HEK293 (cell line): ENCODE measurements around the gene PHF13.
A peak's percentile ranks its signal among the peaks of the same experiment; 100 is the strongest.

Experiments used
- CTCF ChIA-PET: fragments of 350-600 bp; formaldehyde crosslinking; extraction: SDS; loops from one replicate; lab custom pipeline; 2021; ENCODE audit warnings: antibody characterized with exemption; lab: Yijun Ruan, JAX
- POLR2A ChIA-PET: fragments of 300-600 bp; formaldehyde crosslinking; extraction: SDS; loops from one replicate; lab custom pipeline; 2020; ENCODE audit warnings: antibody characterized with exemption, inconsistent platforms; lab: Yijun Ruan, JAX
- H3K27ac ChIP-seq: fragments of 200-500 bp; sonication (Bioruptor generic); 2 replicates; pipeline ENCODE4 v1.5.1; 2014; ENCODE audit warnings: low read depth, low read length, control low read depth, inconsistent platforms; ENCODE audit errors: extremely low read depth
- H3K36me3 ChIP-seq, 2 experiments: fragments of 200-500 bp in 1 of 2; sonication (Bioruptor generic) in 1 of 2; 1 replicate in 1 of 2; 2 replicates in 1 of 2; pipeline ENCODE4 v1.5.1; 2014 to 2017; ENCODE audit warnings: inconsistent platforms in 2 of 2, low read length in 2 of 2; ENCODE audit not compliant: control insufficient read depth in 2 of 2, insufficient read depth in 1 of 2
- H3K4me1 ChIP-seq: fragments of 200-500 bp; sonication (Bioruptor generic); 2 replicates; pipeline ENCODE4 v1.5.1; 2014; ENCODE audit warnings: mild to moderate bottlenecking, low read length, inconsistent platforms; ENCODE audit not compliant: control insufficient read depth, insufficient read depth
- H3K4me3 ChIP-seq: 2 replicates; pipeline ENCODE4 v1.5.1; 2011; ENCODE audit warnings: low read depth, mild to moderate bottlenecking, control low read depth, low read length, moderate library complexity
- H3K9me3 ChIP-seq: fragments of 200-500 bp; sonication (Bioruptor generic); 2 replicates; pipeline ENCODE4 v1.5.1; 2014; ENCODE audit warnings: low read depth, low read length, inconsistent platforms; ENCODE audit not compliant: control insufficient read depth, insufficient read depth
- BCL11A ChIP-seq: fragments of 450-650 bp; formaldehyde crosslinking; IDR thresholded peaks from 2 replicates; pipeline ENCODE4 v1.5.1; 2016; ENCODE audit warnings: low read depth, missing biosample characterization, missing genetic modification characterization
- PATZ1 ChIP-seq: fragments of 450-650 bp; formaldehyde crosslinking; IDR thresholded peaks from 2 replicates; pipeline ENCODE4 v1.5.1; 2016; ENCODE audit warnings: missing biosample characterization, missing genetic modification characterization
- SCRT2 ChIP-seq: fragments of 450-650 bp; formaldehyde crosslinking; IDR thresholded peaks from 2 replicates; pipeline ENCODE4 v1.5.1; 2016; ENCODE audit warnings: missing biosample characterization, missing genetic modification characterization
- SETDB1 ChIP-seq: IDR thresholded peaks from one replicate; pipeline ENCODE4 v1.6.1; 2017; ENCODE audit warnings: mild to moderate bottlenecking, low read length, moderate library complexity, mixed read lengths; ENCODE audit not compliant: insufficient read length
- TCF7L2 ChIP-seq: IDR thresholded peaks from 2 replicates; pipeline ENCODE4 v1.6.1; 2011; ENCODE audit warnings: low read depth, mild to moderate bottlenecking, inconsistent platforms, low read length, moderate library complexity, borderline replicate concordance
- YY2 ChIP-seq: fragments of 450-650 bp; formaldehyde crosslinking; IDR thresholded peaks from 2 replicates; pipeline ENCODE4 v1.5.1; 2016; ENCODE audit warnings: missing biosample characterization, missing genetic modification characterization
- ZBTB20 ChIP-seq: fragments of 450-650 bp; formaldehyde crosslinking; IDR thresholded peaks from 2 replicates; pipeline ENCODE4 v1.5.1; 2016; ENCODE audit warnings: missing biosample characterization, missing genetic modification characterization
- ZFP37 ChIP-seq: fragments of 450-650 bp; formaldehyde crosslinking; IDR thresholded peaks from 2 replicates; pipeline ENCODE4 v1.5.1; 2016; ENCODE audit warnings: missing biosample characterization, missing genetic modification characterization
- ZNF132 ChIP-seq: fragments of 450-650 bp; formaldehyde crosslinking; IDR thresholded peaks from 2 replicates; pipeline ENCODE4 v1.5.1; 2017; ENCODE audit warnings: missing biosample characterization, missing genetic modification characterization, borderline replicate concordance
- ZNF18 ChIP-seq: fragments of 450-650 bp; formaldehyde crosslinking; IDR thresholded peaks from 2 replicates; pipeline ENCODE4 v1.5.1; 2016; ENCODE audit warnings: missing biosample characterization, missing genetic modification characterization
- ZNF184 ChIP-seq: fragments of 450-650 bp; IDR thresholded peaks from 2 replicates; pipeline ENCODE4 v1.5.1; 2018; ENCODE audit warnings: missing biosample characterization, mild to moderate bottlenecking, missing genetic modification characterization
- ZNF274 ChIP-seq, 2 experiments: fragments of 200-500 bp in 1 of 2; fragments of 450-650 bp in 1 of 2; sonication (Bioruptor generic) in 1 of 2; formaldehyde crosslinking in 1 of 2; IDR thresholded peaks; 2 replicates each; pipeline versions ENCODE4 v1.5.1 to v1.6.1; 2014 to 2016; ENCODE audit warnings: borderline replicate concordance in 1 of 2, inconsistent platforms in 1 of 2, low read length in 1 of 2, missing biosample characterization in 1 of 2, missing genetic modification characterization in 1 of 2
- ZNF311 ChIP-seq: fragments of 450-650 bp; formaldehyde crosslinking; IDR thresholded peaks from 2 replicates; pipeline ENCODE4 v1.5.1; 2017; ENCODE audit warnings: missing biosample characterization, missing genetic modification characterization, borderline replicate concordance
- ZNF449 ChIP-seq: fragments of 450-650 bp; formaldehyde crosslinking; IDR thresholded peaks from 2 replicates; pipeline ENCODE4 v1.5.1; 2017; ENCODE audit warnings: missing biosample characterization, mild to moderate bottlenecking, missing genetic modification characterization, moderate library complexity
- ZNF488 ChIP-seq: fragments of 450-650 bp; formaldehyde crosslinking; IDR thresholded peaks from 2 replicates; pipeline ENCODE4 v1.5.1; 2016; ENCODE audit warnings: missing biosample characterization, missing genetic modification characterization
- ZNF580 ChIP-seq: fragments of 450-650 bp; formaldehyde crosslinking; IDR thresholded peaks from 2 replicates; pipeline ENCODE4 v1.5.1; 2016; ENCODE audit warnings: missing biosample characterization, missing genetic modification characterization
- ZNF600 ChIP-seq: fragments of 450-650 bp; formaldehyde crosslinking; IDR thresholded peaks from 2 replicates; pipeline ENCODE4 v1.5.1; 2016; ENCODE audit warnings: missing biosample characterization, missing genetic modification characterization
- ZNF660 ChIP-seq: fragments of 450-650 bp; IDR thresholded peaks from 2 replicates; pipeline ENCODE4 v1.5.1; 2018; ENCODE audit warnings: missing biosample characterization, mild to moderate bottlenecking, missing genetic modification characterization
- ZNF701 ChIP-seq: fragments of 450-650 bp; formaldehyde crosslinking; IDR thresholded peaks from 2 replicates; pipeline ENCODE4 v1.5.1; 2016; ENCODE audit warnings: missing biosample characterization, missing genetic modification characterization
- ZNF791 ChIP-seq: fragments of 450-650 bp; formaldehyde crosslinking; IDR thresholded peaks from 2 replicates; pipeline ENCODE4 v1.5.1; 2016; ENCODE audit warnings: missing biosample characterization, missing genetic modification characterization
- ZNF792 ChIP-seq: fragments of 450-650 bp; formaldehyde crosslinking; IDR thresholded peaks from 2 replicates; pipeline ENCODE4 v1.5.1; 2016; ENCODE audit warnings: missing biosample characterization, missing genetic modification characterization
- ZNF830 ChIP-seq: fragments of 450-650 bp; IDR thresholded peaks from 2 replicates; pipeline ENCODE4 v1.5.0; 2018; ENCODE audit warnings: missing biosample characterization, missing genetic modification characterization, low read depth, mild to moderate bottlenecking, moderate library complexity
- ZNF843 ChIP-seq: fragments of 450-650 bp; formaldehyde crosslinking; IDR thresholded peaks from 2 replicates; pipeline ENCODE4 v1.5.1; 2016; ENCODE audit warnings: missing biosample characterization, missing genetic modification characterization

The PHF13 gene

GRCh38 chr1:6577831-6578525 is 35.6 kb upstream of the PHF13 start (continued):
- TF ChIP-seq PATZ1 (no peak), ZNF18 (no peak), ZNF830 (tag by site-specific recombination) (no peak)

- H3K27ac ChIP-seq: no peak overlapping the region
- TF ChIP-seq SCRT2 (tag by site-specific recombination) (no peak), ZNF792 (tag by site-specific recombination) (no peak), ZNF660 (no peak), BCL11A (no peak), ZFP37 (no peak)
- H3K4me1 ChIP-seq: peaks cover 9% of the 10 kb centered on the region
- H3K9me3 ChIP-seq: no peaks in the 10 kb centered on the region
- H3K4me3 ChIP-seq: no peak overlapping the region; the same call in 1 of the 2 replicates
- CTCF ChIA-PET: interaction anchor here (0.6 to 1.4 kb wide), 3 partner anchors 24 to 390 kb away, joined by 4 to 10 read pairs (median 9); partner anchors contain the start of genes NOL9 and TAS1R1
- POLR2A ChIA-PET: interaction anchor here (1.8 kb wide), 1 partner anchor 12 kb away, joined by 12 read pairs; no protein-coding TSS in a partner anchor
- H3K36me3 ChIP-seq: peaks cover 0 to 20% of the 10 kb centered on the region in 2 experiments; a peak in 1 of 3 replicates
These were observed 34.7 kb upstream of the PHF13 start for GRCh38 chr1:6578624-6579373.

- Histone ChIP-seq H3K27ac (peak within 1 kb of the TSS; percentile 38; the same call in 1 of the 2 replicates), H3K4me3 (peak within 1 kb of the TSS; percentile 96), H3K36me3 (peaks cover 0 to 25% of the 10 kb centered on the region in 2 experiments; a peak in 1 of 3 replicates), H3K4me1 (peaks cover 9% of the 10 kb centered on the region), H3K9me3 (no peaks in the 10 kb centered on the region)
- ChIA-PET CTCF (interaction anchor here (0.6 to 1.7 kb wide), 7 partner anchors 8 to 263 kb away, joined by 3 to 10 read pairs (median 5); partner anchors contain the start of genes NOL9 and TAS1R1), POLR2A (interaction anchor here (0.6 to 2.7 kb wide), 16 partner anchors 8 to 68 kb away, joined by 3 to 25 read pairs (median 6); partner anchors contain the start of genes KLHL21, NOL9, PHF13 and TAS1R1)
- TF ChIP-seq ZNF843 (tag by site-specific recombination) (no peak; the same call in 1 of the 2 replicates), ZNF791 (no peak), SETDB1 (no peak), ZNF701 (tag by site-specific recombination) (no peak), ZNF132 (no peak), ZBTB20 (tag by site-specific recombination) (no peak), YY2 (tag by site-specific recombination) (no peak), ZNF600 (tag by site-specific recombination) (peak; percentile 87), SCRT2 (tag by site-specific recombination) (no peak), ZNF311 (tag by site-specific recombination) (no peak), ZNF830 (tag by site-specific recombination) (no peak), ZNF184 (tag by site-specific recombination) (no peak), ZNF580 (tag by site-specific recombination) (no peak), ZNF488 (no peak), ZNF274 (IDR thresholded peaks at IDR 0.05; ENCODE audit: low read length) (no peak), ZNF274 (tag by site-specific recombination; IDR thresholded peaks at IDR 0.05; ENCODE audit: borderline replicate concordance) (no peak), ZNF449 (tag by site-specific recombination) (peak; percentile 55; the same call in 1 of the 2 replicates), TCF7L2 (no peak)
These were observed 34.0 kb upstream of the PHF13 start, which contains the start of gene ZBTB48 for GRCh38 chr1:6579374-6580118. TSS of gene ZBTB48 (plus strand) at chr1:6579994. CDS start at chr1:6580610, 616 bp downstream.
